ENCODE results near the gene HOXA3.

Gene HOXA3

GRCh38 chr7:27121684-27122076, 30.7 kb downstream of the HOXA3 start:
- no peak for ATAC-seq
- TF ChIP-seq POU6F1 (CRISPR knock-in tag; IDR thresholded peaks at IDR 0.05; ENCODE audit: borderline replicate concordance, low read depth) (no peak), PATZ1 (CRISPR knock-in tag; IDR thresholded peaks at IDR 0.05; ENCODE audit: borderline replicate concordance) (no peak), OSR1 (CRISPR knock-in tag; IDR thresholded peaks at IDR 0.05) (no peak), CSRNP3 (CRISPR knock-in tag; IDR thresholded peaks at IDR 0.05) (no peak), CSDC2 (CRISPR knock-in tag; IDR thresholded peaks at IDR 0.05) (no peak), TCF4 (CRISPR knock-in tag; IDR thresholded peaks at IDR 0.05; ENCODE audit: borderline replicate concordance) (no peak), ZC3H10 (CRISPR knock-in tag; IDR thresholded peaks at IDR 0.05) (no peak), GLIS3 (CRISPR knock-in tag; IDR thresholded peaks at IDR 0.05) (no peak), ARNTL (CRISPR knock-in tag; IDR thresholded peaks at IDR 0.05; ENCODE audit: borderline replicate concordance, low read depth) (no peak), SNAI2 (CRISPR knock-in tag; IDR thresholded peaks at IDR 0.05) (no peak), TOX (CRISPR knock-in tag; IDR thresholded peaks at IDR 0.05; ENCODE audit: borderline replicate concordance) (no peak), PPARA (CRISPR knock-in tag; IDR thresholded peaks at IDR 0.05; ENCODE audit: borderline replicate concordance) (no peak), TSHZ2 (CRISPR knock-in tag; IDR thresholded peaks at IDR 0.05) (no peak), ISL1 (CRISPR knock-in tag; IDR thresholded peaks at IDR 0.05) (no peak), ZFP3 (CRISPR knock-in tag; IDR thresholded peaks at IDR 0.05) (no peak)

GRCh38 chr7:27119412-27119911, 32.9 kb downstream of the HOXA3 start:
- ATAC-seq: no peak
- no peak for TF ChIP-seq TOX (CRISPR knock-in tag; IDR thresholded peaks at IDR 0.05; ENCODE audit: borderline replicate concordance)
- no peak for TF ChIP-seq ARNTL (CRISPR knock-in tag; IDR thresholded peaks at IDR 0.05; ENCODE audit: borderline replicate concordance, low read depth)
- TF ChIP-seq CSRNP3 (CRISPR knock-in tag; IDR thresholded peaks at IDR 0.05): no peak
- TF ChIP-seq TCF4 (CRISPR knock-in tag; IDR thresholded peaks at IDR 0.05; ENCODE audit: borderline replicate concordance): no peak
- TF ChIP-seq ZNF70 (CRISPR knock-in tag; IDR thresholded peaks at IDR 0.05): no peak
- TF ChIP-seq ZNF565 (CRISPR knock-in tag; conservative IDR thresholded peaks at IDR 0.05; ENCODE audit: low read depth): no peak
- no peak for TF ChIP-seq CSDC2 (CRISPR knock-in tag; IDR thresholded peaks at IDR 0.05)
- TF ChIP-seq ZFP30 (CRISPR knock-in tag; IDR thresholded peaks at IDR 0.05): no peak
- TF ChIP-seq BACH2 (CRISPR knock-in tag; IDR thresholded peaks at IDR 0.05; ENCODE audit: borderline replicate concordance): no peak
- no peak for TF ChIP-seq PATZ1 (CRISPR knock-in tag; IDR thresholded peaks at IDR 0.05; ENCODE audit: borderline replicate concordance)
- no peak for TF ChIP-seq PPARA (CRISPR knock-in tag; IDR thresholded peaks at IDR 0.05; ENCODE audit: borderline replicate concordance)
- no peak for TF ChIP-seq SNAI2 (CRISPR knock-in tag; IDR thresholded peaks at IDR 0.05)
- no peak for TF ChIP-seq ZC3H10 (CRISPR knock-in tag; IDR thresholded peaks at IDR 0.05)
- TF ChIP-seq CREB5 (CRISPR knock-in tag; IDR thresholded peaks at IDR 0.05; ENCODE audit: low read depth): no peak
- TF ChIP-seq TSHZ2 (CRISPR knock-in tag; IDR thresholded peaks at IDR 0.05): no peak
- TF ChIP-seq ISL1 (CRISPR knock-in tag; IDR thresholded peaks at IDR 0.05): no peak
- no peak for TF ChIP-seq ESRRG (CRISPR knock-in tag; IDR thresholded peaks at IDR 0.05)
- TF ChIP-seq OSR1 (CRISPR knock-in tag; IDR thresholded peaks at IDR 0.05): no peak
